Chondrocyte (in vitro differentiated cells): ENCODE data around the gene GINS2. TPM values are rescaled to one million over a fixed set of nuclear protein-coding genes. Genes with fewer than 3 reads are reported as not detected.

Source experiments
- DNase-seq: peaks from one replicate; pipeline ENCODE4 v3.0.0; 2021; ENCODE audit warnings: mixed read lengths, low spot score
- H3K27ac Mint-ChIP-seq: one replicate; pipeline ENCODE4 v1.8.0; 2021; ENCODE audit warnings: mild to moderate bottlenecking, moderate library complexity, mixed read lengths; ENCODE audit not compliant: unreplicated experiment
- H3K27me3 Mint-ChIP-seq: 2 replicates; pipeline ENCODE4 v1.8.0; 2021; ENCODE audit warnings: low read depth, mixed read lengths
- H3K36me3 Mint-ChIP-seq: 2 replicates; pipeline ENCODE4 v1.8.0; 2021; ENCODE audit warnings: low read depth, mixed read lengths
- H3K4me1 Mint-ChIP-seq: 2 replicates; pipeline ENCODE4 v1.8.0; 2021; ENCODE audit warnings: low read depth, mild to moderate bottlenecking, mixed read lengths
- H3K4me3 Mint-ChIP-seq: one replicate; pipeline ENCODE4 v1.8.0; 2021; ENCODE audit warnings: mild to moderate bottlenecking, moderate library complexity, mixed read lengths; ENCODE audit not compliant: unreplicated experiment
- H3K9me3 Mint-ChIP-seq: 2 replicates; pipeline ENCODE4 v1.8.0; 2021; ENCODE audit warnings: low read depth, mixed read lengths
- total RNA-seq: library from RNA; stranded (reverse); gene quantifications from 3 replicates; pipeline ENCODE4 v1.2.1, GENCODE V29; 2021
- TF ChIP-seq, protein P1 (sequence below): fragments of 200-600 bp; sonication (generic); IDR thresholded peaks from 2 replicates; pipeline ENCODE4 v1.5.0; 2021; ENCODE audit warnings: antibody characterized with exemption, mild to moderate bottlenecking, moderate library complexity

GINS2 gene
- total RNA-seq, 1 donor from 2014 or later = 3.8 TPM

DNA sequence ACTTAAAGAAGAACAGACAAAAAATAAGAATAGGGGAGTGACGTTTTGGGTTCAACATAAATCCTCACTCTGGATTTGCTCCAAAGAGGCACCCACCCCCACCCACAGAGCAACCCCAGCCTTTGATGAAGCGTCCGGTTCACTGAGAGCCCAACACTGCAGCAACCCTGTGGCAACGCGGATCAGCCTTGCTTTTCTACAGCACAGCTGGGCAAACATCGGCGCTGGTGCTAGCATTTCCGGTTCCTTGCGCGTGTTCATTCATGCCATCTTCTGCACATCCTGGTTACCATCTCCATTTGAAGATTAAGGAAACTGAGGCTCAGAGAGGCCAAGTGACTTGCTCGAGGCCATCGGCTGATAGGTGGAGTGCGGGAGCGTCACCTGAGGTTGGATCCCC, 8.7 kb upstream of the GINS2 start:
- no peak for DNase-seq
- Mint-ChIP-seq H3K4me1 (no peaks in the 10 kb centered on the region), H3K9me3 (no peaks in the 10 kb centered on the region), H3K27me3 (peaks cover 24% of the 10 kb centered on the region), H3K27ac (no peak overlapping the region), H3K4me3 (no peak overlapping the region), H3K36me3 (no peaks in the 10 kb centered on the region)
- TF ChIP-seq, protein P1, sequence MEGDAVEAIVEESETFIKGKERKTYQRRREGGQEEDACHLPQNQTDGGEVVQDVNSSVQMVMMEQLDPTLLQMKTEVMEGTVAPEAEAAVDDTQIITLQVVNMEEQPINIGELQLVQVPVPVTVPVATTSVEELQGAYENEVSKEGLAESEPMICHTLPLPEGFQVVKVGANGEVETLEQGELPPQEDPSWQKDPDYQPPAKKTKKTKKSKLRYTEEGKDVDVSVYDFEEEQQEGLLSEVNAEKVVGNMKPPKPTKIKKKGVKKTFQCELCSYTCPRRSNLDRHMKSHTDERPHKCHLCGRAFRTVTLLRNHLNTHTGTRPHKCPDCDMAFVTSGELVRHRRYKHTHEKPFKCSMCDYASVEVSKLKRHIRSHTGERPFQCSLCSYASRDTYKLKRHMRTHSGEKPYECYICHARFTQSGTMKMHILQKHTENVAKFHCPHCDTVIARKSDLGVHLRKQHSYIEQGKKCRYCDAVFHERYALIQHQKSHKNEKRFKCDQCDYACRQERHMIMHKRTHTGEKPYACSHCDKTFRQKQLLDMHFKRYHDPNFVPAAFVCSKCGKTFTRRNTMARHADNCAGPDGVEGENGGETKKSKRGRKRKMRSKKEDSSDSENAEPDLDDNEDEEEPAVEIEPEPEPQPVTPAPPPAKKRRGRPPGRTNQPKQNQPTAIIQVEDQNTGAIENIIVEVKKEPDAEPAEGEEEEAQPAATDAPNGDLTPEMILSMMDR = no peak

DNA sequence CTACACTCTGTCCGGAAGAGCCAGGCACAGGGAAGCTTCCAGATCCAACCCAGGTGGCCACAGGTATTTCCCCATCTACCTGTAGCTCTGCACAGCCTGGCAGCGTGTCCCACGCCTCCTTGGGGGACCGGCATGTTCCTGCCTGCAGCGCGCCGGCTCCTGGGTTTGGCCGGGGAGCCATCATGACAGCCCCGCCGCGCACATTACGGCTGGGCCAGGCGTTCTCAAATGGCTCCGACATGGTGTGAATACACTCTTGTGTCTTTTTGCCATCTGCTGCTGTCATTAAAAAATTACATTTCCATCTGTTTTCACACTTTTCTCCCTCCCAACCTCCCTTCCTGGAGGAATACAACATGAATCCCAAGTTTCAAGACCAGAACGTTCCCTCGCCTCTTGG, 8.0 kb upstream of the GINS2 start:
- no peaks in the 10 kb centered on the region for H3K9me3 Mint-ChIP-seq
- DNase-seq = no peak

GRCh38 chr16:85695196-85696128, 6.7 kb upstream of the GINS2 start:
- H3K27me3 Mint-ChIP-seq = peaks cover 30% of the 10 kb centered on the region
- H3K4me3 Mint-ChIP-seq = no peak overlapping the region
- H3K36me3 Mint-ChIP-seq = no peaks in the 10 kb centered on the region
- DNase-seq = no peak
- no peak overlapping the region for H3K27ac Mint-ChIP-seq
- no peaks in the 10 kb centered on the region for H3K9me3 Mint-ChIP-seq
- H3K4me1 Mint-ChIP-seq = no peaks in the 10 kb centered on the region
- TF ChIP-seq, protein P1 = no peak

More for the DNA sequence above, 8.0 kb upstream of the GINS2 start:
- H3K4me3 Mint-ChIP-seq = no peak overlapping the region
- H3K27me3 Mint-ChIP-seq = peaks cover 24% of the 10 kb centered on the region
- TF ChIP-seq, protein P1 = no peak
- H3K4me1 Mint-ChIP-seq = no peaks in the 10 kb centered on the region
- H3K36me3 Mint-ChIP-seq = no peaks in the 10 kb centered on the region
- no peak overlapping the region for H3K27ac Mint-ChIP-seq

DNA sequence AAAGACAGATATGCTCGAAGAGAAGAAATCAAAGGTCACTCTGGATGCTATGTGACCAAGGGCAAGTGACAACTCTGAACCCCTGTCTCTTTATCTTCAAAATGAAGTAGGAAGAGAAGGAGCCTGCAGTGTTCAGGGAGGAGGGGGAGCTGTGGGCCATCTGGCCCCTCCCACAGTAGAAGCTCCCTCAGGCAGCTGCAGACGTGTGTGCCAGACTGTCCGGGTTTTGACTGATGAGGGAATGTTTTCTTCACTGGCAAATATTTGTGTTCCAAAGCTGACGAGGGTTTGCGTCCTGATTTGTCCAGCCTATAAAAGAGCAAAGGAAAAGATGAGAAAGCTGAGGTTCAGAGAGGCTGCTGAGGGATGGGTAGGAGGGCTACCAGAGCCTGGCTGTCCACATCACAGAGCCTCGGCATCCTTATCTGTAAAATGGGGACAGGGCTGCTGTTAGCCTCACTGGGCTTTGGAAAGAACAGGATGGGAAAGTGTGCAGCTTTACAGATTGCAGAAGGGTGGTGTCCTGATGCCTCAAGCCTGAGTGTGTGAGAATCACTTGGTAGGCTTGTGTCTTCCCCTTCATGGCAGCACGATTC, 1.8 kb upstream of the GINS2 start:
- peaks cover 13% of the 10 kb centered on the region for H3K27me3 Mint-ChIP-seq
- no peaks in the 10 kb centered on the region for H3K36me3 Mint-ChIP-seq
- H3K4me1 Mint-ChIP-seq = no peaks in the 10 kb centered on the region
- TF ChIP-seq, protein P1 = no peak
- no peak overlapping the region for H3K4me3 Mint-ChIP-seq
- H3K27ac Mint-ChIP-seq = no peak overlapping the region
- H3K9me3 Mint-ChIP-seq = no peaks in the 10 kb centered on the region
- DNase-seq = no peak

DNA sequence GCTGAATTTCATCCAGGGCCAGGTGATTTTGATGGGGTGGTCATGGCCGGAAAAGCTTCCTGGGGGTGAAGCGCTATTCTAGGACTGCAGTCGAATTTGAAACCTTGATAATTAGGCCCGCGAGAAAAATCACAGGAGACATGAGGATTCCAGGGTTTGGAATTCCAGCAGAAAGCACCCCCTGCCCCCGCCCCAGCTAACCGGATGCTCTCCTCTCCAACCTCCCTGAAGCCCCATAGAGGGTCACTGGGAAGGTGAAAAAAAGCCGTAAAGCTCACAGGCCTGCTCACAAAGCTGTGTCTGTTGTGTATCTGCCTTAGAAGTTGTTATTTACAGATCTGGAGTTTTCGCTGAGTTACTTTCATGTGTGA, 1.2 kb upstream of the GINS2 start:
- H3K27me3 Mint-ChIP-seq = peaks cover 12% of the 10 kb centered on the region
- H3K4me1 Mint-ChIP-seq = no peaks in the 10 kb centered on the region
- no peak overlapping the region for H3K4me3 Mint-ChIP-seq
- no peaks in the 10 kb centered on the region for H3K36me3 Mint-ChIP-seq
- no peak for DNase-seq
- TF ChIP-seq, protein P1 = no peak
- no peak overlapping the region for H3K27ac Mint-ChIP-seq
- no peaks in the 10 kb centered on the region for H3K9me3 Mint-ChIP-seq
